GM06990 (cell line): ENCODE measurements around the gene ANTXR1.

Experiments
- DNase-seq: peaks from one replicate; pipeline ENCODE4 v3.0.0-alpha.2; 2011; ENCODE audit not compliant: insufficient read length; ENCODE audit errors: extremely low read depth
- H3K27me3 ChIP-seq: replicated peaks from 2 replicates; pipeline ENCODE4 v1.6.0; 2011; ENCODE audit warnings: low read length; ENCODE audit not compliant: control insufficient read depth, insufficient read depth
- H3K36me3 ChIP-seq: 2 replicates; pipeline ENCODE4 v1.5.1; 2011; ENCODE audit warnings: low read length; ENCODE audit not compliant: control insufficient read depth, insufficient read depth
- H3K4me3 ChIP-seq: replicated peaks from 2 replicates; pipeline ENCODE4 v1.5.1; 2011; ENCODE audit warnings: low read depth, mild to moderate bottlenecking, control low read depth, low read length
- CTCF ChIP-seq: IDR thresholded peaks from 2 replicates; pipeline ENCODE4 v1.5.1; 2011; ENCODE audit warnings: low read length, control low read depth, mild to moderate bottlenecking, inconsistent platforms; ENCODE audit not compliant: insufficient read depth, poor library complexity, severe bottlenecking

The ANTXR1 gene

GRCh38 chr2:69204654-69205053 lies 191.7 kb downstream of the ANTXR1 start:
- no peak for TF ChIP-seq CTCF
- Histone ChIP-seq H3K36me3 (no peaks in the 10 kb centered on the region), H3K27me3 (peaks cover 3% of the 10 kb centered on the region), H3K4me3 (no peak overlapping the region)
- no peak for DNase-seq

- Histone ChIP-seq H3K4me3 (no peak overlapping the region), H3K27me3 (peaks cover 3% of the 10 kb centered on the region), H3K36me3 (no peaks in the 10 kb centered on the region)
- no peak for DNase-seq
- no peak for TF ChIP-seq CTCF
Measured at GRCh38 chr2:69205076-69205475, 192.1 kb downstream of the ANTXR1 start.

GRCh38 chr2:69205491-69205890 lies 192.5 kb downstream of the ANTXR1 start:
- H3K36me3 ChIP-seq = no peaks in the 10 kb centered on the region
- no peak for TF ChIP-seq CTCF
- peaks cover 3% of the 10 kb centered on the region for H3K27me3 ChIP-seq
- no peak overlapping the region for H3K4me3 ChIP-seq
- no peak for DNase-seq

GRCh38 chr2:69208023-69208595 lies 195.1 kb downstream of the ANTXR1 start:
- Histone ChIP-seq H3K27me3 (peaks cover 3% of the 10 kb centered on the region), H3K4me3 (no peak overlapping the region), H3K36me3 (no peaks in the 10 kb centered on the region)
- DNase-seq = no peak
- peak; percentile 26 for TF ChIP-seq CTCF

GRCh38 chr2:69209482-69209881 lies 196.5 kb downstream of the ANTXR1 start:
- TF ChIP-seq CTCF = no peak
- no peaks in the 10 kb centered on the region for H3K36me3 ChIP-seq
- DNase-seq = no peak
- no peak overlapping the region for H3K4me3 ChIP-seq
- H3K27me3 ChIP-seq = peaks cover 1% of the 10 kb centered on the region

- Histone ChIP-seq H3K4me3 (no peak overlapping the region), H3K27me3 (no peaks in the 10 kb centered on the region; the same call in none of the 2 replicates), H3K36me3 (no peaks in the 10 kb centered on the region)
- TF ChIP-seq CTCF = no peak
- DNase-seq = no peak
Measured at GRCh38 chr2:69210385-69210784, 197.4 kb downstream of the ANTXR1 start.
